ENCODE results near the gene GDF10. TPM values are rescaled to one million over a fixed set of nuclear protein-coding genes. Genes with fewer than 3 reads are reported as not detected.

GDF10 gene
- polyA plus RNA-seq, 1 donor (not counting 4 experiments of a cell fraction or from before 2014, with no cell fraction given) = not detected

DNA sequence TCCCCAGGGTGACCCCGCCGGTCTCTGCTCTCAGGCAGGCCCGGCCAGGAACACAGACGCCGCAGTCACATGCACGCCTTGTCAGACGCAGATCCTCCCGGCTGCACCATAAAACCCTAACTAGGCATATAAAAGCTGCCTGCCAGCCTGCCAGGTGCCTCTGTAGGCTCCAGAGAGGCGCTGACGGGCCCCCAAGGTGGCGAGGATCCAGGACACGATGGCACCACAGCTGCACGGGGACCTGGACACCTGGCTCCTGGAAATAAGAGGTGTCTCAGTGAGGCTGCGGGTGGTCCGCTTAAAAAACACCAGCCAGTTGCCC is 21.9 kb upstream of the GDF10 start:
- FAIRE-seq = no peak

DNA sequence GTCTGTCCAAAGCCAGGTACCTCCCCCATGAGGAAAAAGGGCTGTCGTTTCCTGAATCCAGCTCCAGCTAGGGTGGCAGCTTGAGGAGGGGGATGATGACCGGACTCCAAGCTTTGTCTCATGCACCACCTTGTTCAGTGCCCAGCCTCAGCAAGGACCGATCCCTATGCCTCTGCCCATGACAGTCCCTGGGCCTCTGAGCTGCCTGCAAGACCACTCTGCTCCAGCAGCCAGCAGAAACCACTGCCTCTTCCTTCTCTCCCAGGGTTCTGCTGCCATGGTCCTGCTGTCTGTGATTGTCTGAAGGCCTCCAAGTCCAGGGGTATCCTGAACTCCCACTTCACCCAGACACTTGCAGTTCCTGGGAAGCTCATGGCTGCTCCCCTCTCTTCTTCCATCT is 21.3 kb upstream of the GDF10 start:
- Histone ChIP-seq H3K9ac (ENCODE audit: control insufficient read depth, extremely low read depth, insufficient read depth, low read length) (no peak overlapping the region), H3K27me3 (ENCODE audit: control insufficient read depth, extremely low read depth, insufficient read depth, low read length) (peaks cover 14% of the 10 kb centered on the region), H4K20me1 (ENCODE audit: control insufficient read depth, extremely low read depth, insufficient read depth, low read length) (no peaks in the 10 kb centered on the region), H2AFZ (ENCODE audit: control insufficient read depth, low read length) (no peak overlapping the region), H3K4me1 (ENCODE audit: control insufficient read depth, extremely low read depth, insufficient read depth, low read length) (peaks cover 6% of the 10 kb centered on the region), H3K4me2 (ENCODE audit: control insufficient read depth, extremely low read depth, insufficient read depth, low read depth, low read length) (no peak overlapping the region), H3K4me3 (ENCODE audit: control insufficient read depth in 2 of 3, extremely low read depth in 1 of 3, insufficient read depth in 2 of 3, low read depth in 1 of 3, low read length in 3 of 3) (no peak overlapping the region), H3K27ac (ENCODE audit: control insufficient read depth, insufficient read depth, low read length) (no peak overlapping the region), H3K79me2 (ENCODE audit: control insufficient read depth, insufficient read depth, low read length) (no peaks in the 10 kb centered on the region), H3K36me3 (ENCODE audit: control insufficient read depth in 2 of 2, extremely low read depth in 1 of 2, insufficient read depth in 2 of 2, low read length in 2 of 2) (no peaks in the 10 kb centered on the region), H3K9me1 (ENCODE audit: control insufficient read depth, extremely low read depth, insufficient read depth, low read length) (no peaks in the 10 kb centered on the region), H3K9me3 (ENCODE audit: control insufficient read depth, low read depth, low read length) (no peaks in the 10 kb centered on the region)
- TF ChIP-seq, protein P1, sequence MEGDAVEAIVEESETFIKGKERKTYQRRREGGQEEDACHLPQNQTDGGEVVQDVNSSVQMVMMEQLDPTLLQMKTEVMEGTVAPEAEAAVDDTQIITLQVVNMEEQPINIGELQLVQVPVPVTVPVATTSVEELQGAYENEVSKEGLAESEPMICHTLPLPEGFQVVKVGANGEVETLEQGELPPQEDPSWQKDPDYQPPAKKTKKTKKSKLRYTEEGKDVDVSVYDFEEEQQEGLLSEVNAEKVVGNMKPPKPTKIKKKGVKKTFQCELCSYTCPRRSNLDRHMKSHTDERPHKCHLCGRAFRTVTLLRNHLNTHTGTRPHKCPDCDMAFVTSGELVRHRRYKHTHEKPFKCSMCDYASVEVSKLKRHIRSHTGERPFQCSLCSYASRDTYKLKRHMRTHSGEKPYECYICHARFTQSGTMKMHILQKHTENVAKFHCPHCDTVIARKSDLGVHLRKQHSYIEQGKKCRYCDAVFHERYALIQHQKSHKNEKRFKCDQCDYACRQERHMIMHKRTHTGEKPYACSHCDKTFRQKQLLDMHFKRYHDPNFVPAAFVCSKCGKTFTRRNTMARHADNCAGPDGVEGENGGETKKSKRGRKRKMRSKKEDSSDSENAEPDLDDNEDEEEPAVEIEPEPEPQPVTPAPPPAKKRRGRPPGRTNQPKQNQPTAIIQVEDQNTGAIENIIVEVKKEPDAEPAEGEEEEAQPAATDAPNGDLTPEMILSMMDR (optimal IDR thresholded peaks at IDR 0.05 in 1 of 3, IDR thresholded peaks at IDR 0.05 in 1 of 3, conservative IDR thresholded peaks at IDR 0.05 in 1 of 3; ENCODE audit: extremely low read depth in 1 of 3, insufficient read depth in 2 of 3, low read length in 3 of 3) = no peak
- no peak for TF ChIP-seq EZH2 (IDR thresholded peaks at IDR 0.05; ENCODE audit: low read length)
- dilution Hi-C loops (cut with MboI; ENCODE audit: extremely low pct_ligation_motif_present, low sequenced_read_pairs) = no loop called here
- FAIRE-seq (no peak), DNase-seq (ENCODE audit: low read depth, low spot score) (no peak)

More for the DNA sequence above, 21.9 kb upstream of the GDF10 start:
- Histone ChIP-seq H3K4me2 (ENCODE audit: control insufficient read depth, extremely low read depth, insufficient read depth, low read depth, low read length) (no peak overlapping the region), H3K9ac (ENCODE audit: control insufficient read depth, extremely low read depth, insufficient read depth, low read length) (no peak overlapping the region), H3K27ac (ENCODE audit: control insufficient read depth, insufficient read depth, low read length) (no peak overlapping the region), H3K9me1 (ENCODE audit: control insufficient read depth, extremely low read depth, insufficient read depth, low read length) (no peaks in the 10 kb centered on the region), H3K9me3 (ENCODE audit: control insufficient read depth, low read depth, low read length) (no peaks in the 10 kb centered on the region), H3K79me2 (ENCODE audit: control insufficient read depth, insufficient read depth, low read length) (no peaks in the 10 kb centered on the region), H3K36me3 (ENCODE audit: control insufficient read depth in 2 of 2, extremely low read depth in 1 of 2, insufficient read depth in 2 of 2, low read length in 2 of 2) (no peaks in the 10 kb centered on the region), H3K4me1 (ENCODE audit: control insufficient read depth, extremely low read depth, insufficient read depth, low read length) (peaks cover 6% of the 10 kb centered on the region), H3K4me3 (ENCODE audit: control insufficient read depth in 2 of 3, extremely low read depth in 1 of 3, insufficient read depth in 2 of 3, low read depth in 1 of 3, low read length in 3 of 3) (no peak overlapping the region), H2AFZ (ENCODE audit: control insufficient read depth, low read length) (no peak overlapping the region), H3K27me3 (ENCODE audit: control insufficient read depth, extremely low read depth, insufficient read depth, low read length) (peaks cover 14% of the 10 kb centered on the region), H4K20me1 (ENCODE audit: control insufficient read depth, extremely low read depth, insufficient read depth, low read length) (no peaks in the 10 kb centered on the region)
- DNase-seq (ENCODE audit: low read depth, low spot score) = no peak
- TF ChIP-seq, protein P1 (optimal IDR thresholded peaks at IDR 0.05 in 1 of 3, IDR thresholded peaks at IDR 0.05 in 1 of 3, conservative IDR thresholded peaks at IDR 0.05 in 1 of 3; ENCODE audit: extremely low read depth in 1 of 3, insufficient read depth in 2 of 3, low read length in 3 of 3) = no peak
- no peak for TF ChIP-seq EZH2 (IDR thresholded peaks at IDR 0.05; ENCODE audit: low read length)
- dilution Hi-C loops (cut with MboI; ENCODE audit: extremely low pct_ligation_motif_present, low sequenced_read_pairs) = no loop called here

Measured in keratinocyte (primary cell).